NCI-H146 treated with DMSO at 0.1 percent for 48 hours (cell line): Measurements from ENCODE around the gene SPNS2.

ENCODE experiments used
- DNase-seq: peaks from one replicate; lab custom pipeline; 2025; ENCODE audit not compliant: unreplicated experiment; lab: John Stamatoyannopoulos, UW

The SPNS2 gene

GRCh38 chr17:4502466-4503154 lies 3.9 kb downstream of the SPNS2 start:
- DNase-seq: no peak

DNA sequence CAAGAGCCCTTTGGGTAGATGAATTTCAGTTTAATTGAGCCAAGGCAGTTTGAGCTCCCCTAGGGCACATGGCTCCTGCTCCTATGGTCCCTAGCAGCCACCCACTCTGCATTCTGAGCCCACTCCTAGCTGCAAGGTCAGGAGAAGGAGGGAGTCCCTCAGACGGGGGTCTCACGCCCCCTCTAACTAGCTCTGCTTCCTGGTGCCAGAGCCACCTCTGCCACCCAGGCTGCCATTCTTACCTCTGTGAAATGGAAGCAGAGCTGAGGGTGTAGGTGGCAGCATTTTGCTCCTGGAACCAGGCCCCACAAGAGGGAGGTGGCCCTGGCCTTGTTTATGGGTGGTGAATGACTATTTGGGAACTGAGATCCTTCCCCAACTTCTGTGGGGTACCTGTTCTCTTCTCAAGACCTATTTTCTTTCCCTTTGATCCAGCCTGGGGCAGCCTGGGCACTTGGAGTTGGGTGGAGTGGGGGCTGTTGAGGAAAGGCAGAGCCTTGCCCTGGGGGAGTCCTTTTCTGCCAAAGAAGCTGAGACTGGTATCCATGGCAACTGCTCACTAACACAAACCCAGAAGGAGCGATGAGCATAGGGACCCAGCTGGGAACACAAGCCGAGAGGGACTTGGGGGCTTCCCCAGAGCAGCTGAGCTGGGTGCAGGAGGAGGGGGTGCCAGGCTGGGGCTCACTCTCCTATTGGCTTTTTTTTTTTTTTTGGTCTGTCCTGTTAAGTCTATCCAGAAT lies 4.8 kb downstream of the SPNS2 start:
- DNase-seq: no peak

- no peak for DNase-seq
Measured at GRCh38 chr17:4504188-4504587, 5.5 kb downstream of the SPNS2 start.

- no peak for DNase-seq
Measured at GRCh38 chr17:4505187-4505586, 6.5 kb downstream of the SPNS2 start.

DNA sequence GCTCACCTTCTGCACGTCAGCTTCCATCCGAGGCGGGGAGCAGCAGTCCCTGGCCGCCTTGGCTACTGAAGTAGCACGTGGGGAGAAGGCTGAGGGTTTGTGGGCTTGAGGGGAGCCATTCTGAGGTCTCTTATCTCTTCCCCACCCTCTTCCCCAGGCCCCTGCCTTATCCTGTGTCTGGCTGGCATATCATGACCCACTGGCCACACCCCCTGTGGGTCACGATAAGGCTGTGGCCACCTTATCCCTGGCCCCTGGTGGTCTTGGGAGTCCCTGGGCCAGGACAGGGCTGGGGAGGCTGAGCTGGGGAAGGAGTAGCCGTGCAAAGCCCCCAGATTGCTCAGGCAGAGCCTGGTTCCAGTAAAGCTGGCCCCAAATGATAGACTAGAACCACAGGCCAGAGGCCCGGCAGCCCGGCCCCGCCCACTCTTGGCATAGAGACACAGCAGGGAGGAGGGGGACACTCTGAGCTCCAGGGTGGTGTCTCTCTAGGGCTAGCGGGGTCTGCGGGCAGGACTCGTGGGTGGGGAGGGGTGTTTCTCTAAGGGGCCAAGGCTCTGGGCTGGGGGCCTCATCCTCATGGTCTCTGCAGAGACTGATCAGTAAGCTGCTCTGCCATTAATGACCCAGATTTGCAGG lies 7.6 kb downstream of the SPNS2 start:
- no peak for DNase-seq

- DNase-seq: no peak
Measured at GRCh38 chr17:4506892-4507291, 8.2 kb downstream of the SPNS2 start.

DNA sequence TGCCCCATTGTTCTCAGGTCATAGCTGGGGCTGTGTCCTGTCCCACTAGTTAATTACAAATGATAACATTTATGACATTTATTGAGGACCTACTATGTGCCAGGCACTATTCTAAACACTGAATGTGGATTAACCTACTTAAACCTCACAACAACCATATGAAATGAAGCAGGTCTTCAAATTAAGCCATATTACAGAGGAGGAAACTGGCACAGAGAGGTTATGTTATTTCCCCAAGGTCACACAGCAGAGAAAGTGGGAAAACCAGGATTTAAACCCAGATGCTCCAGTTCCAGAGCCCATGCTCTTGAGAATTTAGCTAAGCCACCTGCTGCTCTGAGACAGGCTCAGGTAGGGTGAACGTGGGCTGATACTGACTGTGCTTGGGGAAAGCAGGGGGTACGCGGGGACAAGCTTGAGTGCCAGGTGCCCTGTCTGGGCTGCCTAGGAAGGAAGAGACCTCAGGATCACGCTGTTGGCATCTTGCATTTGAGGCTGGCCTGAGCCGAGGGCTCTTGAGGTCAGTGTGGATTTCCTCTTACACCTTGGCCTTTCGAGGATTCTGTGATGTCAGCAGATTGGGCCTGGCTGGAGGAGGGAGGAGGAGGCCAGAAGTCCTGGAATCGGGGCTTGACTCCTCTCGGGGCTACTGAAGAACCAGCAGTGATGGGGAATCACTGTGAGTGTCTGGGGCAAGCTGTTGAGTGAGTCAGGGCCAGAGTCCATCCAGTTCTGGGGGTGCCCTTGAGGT lies 8.9 kb downstream of the SPNS2 start:
- DNase-seq: no peak

- no peak for DNase-seq
Measured at GRCh38 chr17:4508207-4508606, 9.5 kb downstream of the SPNS2 start.

- DNase-seq: no peak
Measured at GRCh38 chr17:4509401-4509800, 10.7 kb downstream of the SPNS2 start.

GRCh38 chr17:4509923-4510617 lies 11.4 kb downstream of the SPNS2 start:
- no peak for DNase-seq

GRCh38 chr17:4510618-4510941 lies 11.9 kb downstream of the SPNS2 start:
- no peak for DNase-seq

DNA sequence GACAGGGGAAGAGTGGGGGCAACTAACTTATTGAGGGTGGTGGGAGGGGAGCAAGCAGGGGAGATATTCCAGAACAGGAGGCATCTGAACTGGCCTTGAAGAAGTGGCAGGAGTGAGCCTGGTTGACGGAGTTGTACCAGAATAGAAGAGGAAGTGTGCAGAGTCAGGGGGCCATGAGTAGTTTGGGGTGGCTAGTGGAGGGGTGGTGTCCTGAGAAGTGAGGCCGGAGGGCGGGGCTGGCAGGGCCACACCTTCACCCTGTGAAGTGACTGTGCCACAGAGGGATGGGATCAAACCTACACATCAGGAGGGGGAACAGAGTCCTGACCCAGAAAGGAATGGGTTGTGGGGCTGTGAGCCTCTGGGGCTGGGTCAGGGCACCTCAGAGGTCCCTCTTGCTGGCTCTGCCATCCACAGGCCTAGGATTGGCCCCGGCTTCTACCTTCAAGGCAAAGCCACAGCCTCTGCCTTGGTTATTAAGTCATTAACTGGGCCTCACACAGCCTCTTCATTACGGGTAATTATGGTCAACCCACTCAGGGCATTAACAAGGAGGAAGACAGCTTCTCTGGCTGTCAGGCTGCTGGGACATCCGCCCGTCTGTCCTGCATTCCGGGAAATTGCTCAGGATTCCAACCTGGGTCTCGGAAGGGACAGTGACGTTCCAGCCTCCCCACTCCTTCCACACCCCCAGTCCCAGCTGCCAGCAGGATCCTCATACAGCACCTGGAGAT lies 12.7 kb downstream of the SPNS2 start:
- no peak for DNase-seq

- DNase-seq: no peak
Measured at GRCh38 chr17:4512156-4513112, 13.8 kb downstream of the SPNS2 start.

DNA sequence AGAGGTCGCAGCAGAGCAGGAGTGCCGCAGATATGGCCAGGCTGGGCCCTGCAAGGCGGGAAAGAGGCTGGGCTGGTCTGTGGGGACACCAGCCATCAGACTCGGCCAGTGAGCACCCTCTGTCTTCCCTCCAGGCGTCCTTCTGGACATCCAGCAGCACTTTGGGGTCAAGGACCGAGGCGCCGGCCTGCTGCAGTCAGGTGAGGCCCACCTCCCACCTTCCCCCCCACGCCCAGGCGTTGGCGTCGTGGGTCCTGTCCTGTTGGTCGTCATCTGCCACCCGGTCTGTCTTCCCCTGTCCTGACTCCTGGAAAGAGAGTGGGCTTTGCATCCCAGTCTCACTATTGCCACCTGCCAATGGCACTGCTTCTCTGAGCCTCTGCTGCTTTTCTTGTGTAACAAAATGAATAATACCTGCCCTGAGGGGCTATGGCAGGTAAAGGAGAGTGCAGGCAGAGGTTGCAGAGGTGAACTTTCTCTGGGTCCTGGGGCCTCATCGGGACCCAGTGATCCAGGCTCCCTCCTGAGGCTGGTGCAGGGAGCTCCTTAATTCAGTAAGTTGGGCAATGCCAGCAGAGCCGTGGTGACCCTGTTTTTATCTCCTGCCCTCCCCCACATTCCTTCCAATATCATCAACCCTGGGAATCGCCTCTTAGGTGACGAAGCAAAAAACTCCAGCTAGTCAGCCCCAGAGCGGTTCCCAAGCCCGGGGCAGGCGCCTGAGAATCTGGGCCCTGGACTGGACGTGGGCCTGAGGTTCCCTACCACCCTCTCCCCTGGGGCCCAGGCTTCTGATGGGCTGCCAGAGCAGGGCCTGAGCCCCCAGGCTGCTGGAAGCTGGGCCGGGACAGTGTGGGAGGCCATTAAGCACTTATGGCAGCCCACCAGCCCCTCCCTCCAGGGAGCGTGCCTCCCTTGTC lies 14.7 kb downstream of the SPNS2 start:
- no peak for DNase-seq

- DNase-seq: no peak
Measured at GRCh38 chr17:4514206-4514605, 15.5 kb downstream of the SPNS2 start.

- no peak for DNase-seq
Measured at GRCh38 chr17:4514779-4515178, 16.1 kb downstream of the SPNS2 start.

GRCh38 chr17:4515501-4515900 lies 16.8 kb downstream of the SPNS2 start:
- no peak for DNase-seq

- DNase-seq: no peak
Measured at GRCh38 chr17:4516735-4517134, 18.1 kb downstream of the SPNS2 start.
